Kidney epithelial cell (primary cell): ENCODE data around the gene DFFA. TPM values are rescaled to one million over a fixed set of nuclear protein-coding genes. Genes with fewer than 3 reads are reported as not detected.

Experiments used
- DNase-seq: peaks from one replicate; pipeline ENCODE4 v3.0.0-alpha.2; 2010; ENCODE audit warnings: low read depth
- H3K27me3 ChIP-seq: 2 replicates; pipeline ENCODE4 v1.6.0; 2011; ENCODE audit warnings: low read length; ENCODE audit not compliant: control insufficient read depth, insufficient read depth
- H3K36me3 ChIP-seq: 2 replicates; pipeline ENCODE4 v1.5.1; 2011; ENCODE audit warnings: low read length; ENCODE audit not compliant: control insufficient read depth, insufficient read depth
- H3K4me3 ChIP-seq: 2 replicates; pipeline ENCODE4 v1.5.1; 2011; ENCODE audit warnings: low read depth, mild to moderate bottlenecking, control low read depth, low read length
- CTCF ChIP-seq: IDR thresholded peaks from 2 replicates; pipeline ENCODE4 v1.5.1; 2011; ENCODE audit warnings: mild to moderate bottlenecking, moderate library complexity, low read length, control low read depth, inconsistent platforms; ENCODE audit not compliant: insufficient read depth, poor library complexity, severe bottlenecking
- total RNA-seq: library from RNA; depleted of rRNA; stranded (reverse); fragments of >200 nt; gene quantifications from 2 replicates; pipeline ENCODE4 v1.2.3, GENCODE V29; 2015

The DFFA gene
- total RNA-seq, 1 donor from 2014 or later: 68.4 TPM

GRCh38 chr1:10513199-10513598 lies 40.9 kb upstream of the DFFA start:
- Histone ChIP-seq H3K4me3 (no peak overlapping the region), H3K36me3 (no peaks in the 10 kb centered on the region), H3K27me3 (no peaks in the 10 kb centered on the region)
- DNase-seq: no peak
- TF ChIP-seq CTCF: no peak

GRCh38 chr1:10511494-10511885 lies 39.2 kb upstream of the DFFA start:
- Histone ChIP-seq H3K4me3 (no peak overlapping the region), H3K27me3 (no peaks in the 10 kb centered on the region), H3K36me3 (no peaks in the 10 kb centered on the region)
- TF ChIP-seq CTCF: no peak
- DNase-seq: no peak

- no peaks in the 10 kb centered on the region for H3K27me3 ChIP-seq
- H3K4me3 ChIP-seq: no peak overlapping the region
- TF ChIP-seq CTCF: no peak
- DNase-seq: peak; percentile 70
- no peaks in the 10 kb centered on the region for H3K36me3 ChIP-seq
Measured at GRCh38 chr1:10510520-10511493, 38.5 kb upstream of the DFFA start.

GRCh38 chr1:10509809-10510509 lies 37.6 kb upstream of the DFFA start:
- no peaks in the 10 kb centered on the region for H3K36me3 ChIP-seq
- H3K4me3 ChIP-seq: no peak overlapping the region
- no peak for DNase-seq
- TF ChIP-seq CTCF: no peak
- H3K27me3 ChIP-seq: no peaks in the 10 kb centered on the region

GRCh38 chr1:10508511-10508951 lies 36.2 kb upstream of the DFFA start:
- DNase-seq: peak; percentile 75
- Histone ChIP-seq H3K4me3 (no peak overlapping the region), H3K36me3 (no peaks in the 10 kb centered on the region), H3K27me3 (no peaks in the 10 kb centered on the region)
- no peak for TF ChIP-seq CTCF
